CD4-positive, alpha-beta T cell treated with Interferon alpha-2 for 1 hour (primary cell): ENCODE data around the gene HLA-B.

Experiments
- DNase-seq, 2 donors: peaks; one replicate each; pipeline ENCODE4 v3.0.0-alpha.2; 2020 to 2022

The HLA-B gene

GRCh38 chr6:31351401-31352309 is 5.3 kb downstream of the HLA-B start:
- DNase-seq, result peak; percentile 57 to 68

- no peak for DNase-seq
These were observed 6.0 kb downstream of the HLA-B start for GRCh38 chr6:31351033-31351380.

DNA sequence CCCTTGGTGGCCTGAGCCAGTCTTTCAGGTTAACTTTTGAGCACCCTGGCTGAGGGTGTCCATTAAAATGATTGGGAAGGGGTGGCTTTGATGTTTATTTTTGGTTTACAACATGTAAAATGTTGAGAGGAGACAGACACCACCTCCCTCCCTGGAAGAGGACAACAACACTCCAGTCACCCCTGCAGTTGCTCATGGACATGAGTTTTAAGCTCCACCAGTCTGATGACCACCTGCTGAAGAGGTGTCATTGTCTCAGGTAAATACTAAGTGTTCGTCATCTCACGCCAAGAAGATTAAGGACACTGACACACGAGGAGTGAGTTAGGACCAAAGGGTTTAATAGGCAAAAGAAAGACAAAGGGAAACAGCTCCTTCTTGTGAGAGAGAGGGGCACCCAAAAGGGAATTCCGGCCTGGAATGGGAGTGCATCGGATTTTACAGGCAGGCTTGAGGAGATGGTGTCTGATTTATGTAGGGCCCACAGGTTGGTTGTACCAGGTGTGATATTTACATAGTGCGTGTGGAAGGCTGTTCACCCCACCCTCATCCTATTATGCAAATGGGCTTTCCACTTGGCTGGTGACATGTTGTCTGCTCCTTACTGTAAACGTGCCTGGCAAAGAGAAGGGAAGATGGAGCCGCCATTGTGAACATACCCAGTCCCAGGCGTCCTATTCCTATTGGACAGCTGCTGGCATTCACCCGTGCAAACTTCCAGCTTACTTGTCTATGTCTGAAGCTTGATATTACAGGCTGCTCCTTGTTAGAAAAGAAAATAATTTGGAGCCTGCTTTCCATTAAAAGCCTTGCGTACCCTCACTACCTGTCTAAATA is 6.6 kb downstream of the HLA-B start:
- peak; percentile 31 to 51 for DNase-seq

DNA sequence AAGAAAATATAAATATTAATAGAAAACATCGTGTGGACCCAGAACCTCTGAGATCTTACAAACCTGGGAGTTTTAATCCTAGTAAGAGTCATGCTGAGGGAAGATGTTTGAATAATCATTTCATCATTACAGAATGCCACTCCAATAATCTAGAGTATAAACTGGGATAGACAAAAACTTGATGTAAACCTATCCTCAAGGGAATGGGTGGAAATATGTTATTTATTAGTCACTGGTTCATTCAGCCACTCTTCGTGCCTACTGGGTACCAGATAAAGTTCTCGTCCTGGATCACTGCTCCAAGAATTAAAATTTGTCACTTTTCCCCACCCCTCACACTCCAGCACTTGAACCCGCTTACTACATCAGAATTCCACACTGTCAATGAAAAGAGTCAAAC is 7.7 kb downstream of the HLA-B start:
- DNase-seq, result no peak

DNA sequence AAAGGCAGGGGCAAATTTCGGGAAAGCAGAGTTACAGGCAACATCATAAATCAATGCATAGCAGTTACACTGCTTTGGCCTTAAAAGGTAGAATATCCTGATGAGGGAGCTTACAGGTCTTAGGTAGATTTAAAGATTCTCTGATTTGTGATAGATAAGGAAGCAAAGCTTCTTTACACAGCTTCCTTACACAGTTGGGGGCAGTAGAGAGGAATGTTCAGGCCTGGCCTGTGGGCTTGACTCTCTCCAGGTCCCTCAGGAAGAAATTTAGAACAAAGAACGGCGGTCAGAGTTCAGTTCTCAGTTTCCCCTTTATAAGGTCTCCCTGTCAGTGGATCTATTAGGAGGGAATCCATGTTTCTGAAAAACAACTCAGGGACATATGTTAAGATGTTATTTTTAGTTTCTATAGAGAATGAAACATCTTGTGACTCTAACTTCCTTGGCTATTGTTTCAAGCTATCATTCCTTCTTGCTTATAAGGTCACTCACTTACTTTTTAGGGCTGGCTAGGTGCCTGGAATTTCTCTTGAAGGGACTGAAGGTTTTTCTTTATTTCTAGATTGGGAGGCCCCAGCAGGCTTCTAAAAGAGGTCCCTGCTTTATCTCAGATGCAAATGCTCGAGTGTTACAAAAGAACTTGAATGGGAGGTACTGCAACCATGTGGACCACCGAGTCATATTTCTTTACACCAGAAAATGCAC is 11.8 kb downstream of the HLA-B start:
- no peak for DNase-seq

GRCh38 chr6:31340228-31340627 is 16.8 kb downstream of the HLA-B start:
- DNase-seq, result no peak

- DNase-seq, result no peak
These were observed 17.8 kb downstream of the HLA-B start for GRCh38 chr6:31339210-31339609.

DNA sequence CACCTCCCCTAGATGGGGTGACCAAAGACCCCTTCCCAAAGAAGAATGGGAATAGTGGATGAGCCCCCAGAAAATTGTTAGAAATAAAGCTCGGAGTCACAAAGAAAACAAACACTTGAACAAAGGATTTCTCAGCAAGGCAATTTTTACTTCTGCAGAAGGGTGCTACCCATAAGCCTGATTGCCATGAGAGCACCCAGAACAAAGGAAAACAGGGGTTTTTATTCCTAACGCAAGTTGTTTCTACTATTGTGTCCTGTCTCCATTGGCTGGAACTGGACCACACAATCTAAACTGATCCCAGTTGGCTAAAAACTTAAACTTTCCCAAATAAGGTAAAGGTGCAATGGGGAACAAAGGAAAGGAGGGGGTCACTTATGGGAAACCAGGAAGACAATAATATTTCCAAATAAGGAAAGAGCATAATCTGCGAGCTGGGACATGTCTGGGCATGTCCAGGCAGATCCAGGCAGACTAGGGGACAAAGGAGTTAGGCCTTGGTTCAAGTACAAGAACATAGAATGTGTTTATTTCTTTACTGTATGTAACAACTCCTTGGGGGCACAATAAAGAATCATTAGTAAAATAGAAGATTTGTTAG is 20.0 kb downstream of the HLA-B start:
- DNase-seq, result no peak

DNA sequence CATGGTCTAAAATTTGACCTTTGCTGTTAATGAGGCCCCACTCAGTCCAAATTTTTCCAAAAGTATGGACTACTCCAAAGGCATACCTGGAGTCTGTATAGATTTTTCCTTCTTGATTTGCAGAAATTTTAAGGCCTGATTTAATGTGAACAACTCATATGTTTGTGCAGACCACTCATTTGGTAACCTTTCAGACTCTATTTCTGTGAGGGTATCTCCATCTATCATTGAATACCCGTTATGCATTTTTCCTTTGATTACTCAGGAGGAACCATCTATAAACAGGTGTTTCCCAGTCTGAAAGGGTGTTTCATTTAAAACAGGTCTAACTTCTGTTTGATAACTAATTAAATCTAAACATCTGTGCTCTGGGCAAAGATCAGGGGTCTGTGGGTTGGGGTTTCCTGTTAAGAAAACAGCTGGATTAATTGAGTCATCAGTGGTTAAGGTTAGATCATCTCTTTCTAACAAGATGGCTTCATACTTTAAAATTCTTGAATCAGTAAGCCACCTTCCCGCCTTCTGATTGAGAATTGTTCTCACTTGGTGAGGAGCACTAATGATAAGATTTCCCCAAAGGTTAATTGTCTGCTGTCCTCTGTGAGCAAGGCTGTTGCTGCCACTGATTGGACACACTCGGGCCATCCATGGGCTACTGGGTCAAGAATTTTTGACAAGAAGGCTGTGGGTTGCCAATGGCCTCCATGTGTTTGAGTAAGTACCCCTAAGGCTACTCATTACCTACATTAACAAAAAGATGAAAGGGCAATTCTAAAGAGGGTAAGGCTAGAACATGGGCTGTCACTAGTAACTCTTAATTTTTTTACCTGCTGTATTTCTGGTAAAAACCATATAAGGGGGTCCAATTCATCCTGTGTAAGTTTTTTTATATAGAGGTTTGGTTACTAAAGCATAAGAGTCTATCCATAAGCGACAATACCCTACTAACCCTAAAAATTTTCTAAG is 24.1 kb downstream of the HLA-B start:
- peak in 1 of 2 donors; percentile 56 for DNase-seq

DNA sequence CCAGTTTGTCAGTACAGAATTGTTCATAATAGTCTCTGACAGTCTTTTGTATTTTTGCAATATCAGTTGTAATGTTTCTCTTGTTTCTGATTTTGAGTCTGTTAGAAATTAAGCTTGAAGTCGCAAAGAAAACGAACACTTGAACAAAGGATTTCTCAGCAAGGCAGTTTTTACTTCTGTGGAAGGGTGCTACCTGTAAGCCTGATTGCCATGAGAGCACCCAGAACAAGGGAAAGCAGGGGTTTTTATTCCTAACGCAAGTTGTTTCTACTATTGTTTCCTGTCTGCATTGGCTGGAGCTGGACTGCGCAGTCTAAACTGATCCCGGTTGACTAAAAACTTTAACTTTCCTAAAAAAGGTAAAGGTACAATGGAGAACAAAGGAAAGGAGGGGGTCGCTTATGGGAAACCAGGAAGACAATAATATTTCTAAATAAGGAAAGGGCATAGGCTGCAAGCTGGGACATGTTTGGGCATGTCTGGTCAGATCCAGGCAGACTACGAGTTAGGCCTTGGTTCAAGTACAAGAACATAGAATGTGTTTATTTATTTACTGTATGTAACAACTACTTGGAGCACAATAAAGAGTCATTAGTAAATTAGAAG is 28.5 kb downstream of the HLA-B start:
- no peak for DNase-seq

DNA sequence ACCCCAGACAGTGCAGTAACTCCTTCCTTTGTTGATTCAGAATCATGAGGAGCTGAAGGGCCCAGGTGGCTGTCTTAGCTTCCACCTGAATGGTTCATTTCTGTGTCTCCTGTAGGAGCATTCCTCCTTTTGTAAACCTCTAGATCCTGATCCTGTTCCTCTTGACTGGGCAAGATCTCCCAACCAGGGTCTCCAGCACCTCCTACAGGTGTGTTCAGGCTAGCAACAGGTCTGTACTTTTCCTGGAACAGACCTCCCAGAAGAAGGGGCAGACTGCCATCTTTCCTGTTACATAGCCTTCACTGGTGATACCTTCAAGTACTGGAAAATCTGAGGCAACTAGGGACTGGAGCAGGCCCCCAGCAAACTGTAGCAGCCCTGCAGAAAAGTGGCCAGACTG is 35.2 kb downstream of the HLA-B start:
- peak in 1 of 2 donors; percentile 13 for DNase-seq

DNA sequence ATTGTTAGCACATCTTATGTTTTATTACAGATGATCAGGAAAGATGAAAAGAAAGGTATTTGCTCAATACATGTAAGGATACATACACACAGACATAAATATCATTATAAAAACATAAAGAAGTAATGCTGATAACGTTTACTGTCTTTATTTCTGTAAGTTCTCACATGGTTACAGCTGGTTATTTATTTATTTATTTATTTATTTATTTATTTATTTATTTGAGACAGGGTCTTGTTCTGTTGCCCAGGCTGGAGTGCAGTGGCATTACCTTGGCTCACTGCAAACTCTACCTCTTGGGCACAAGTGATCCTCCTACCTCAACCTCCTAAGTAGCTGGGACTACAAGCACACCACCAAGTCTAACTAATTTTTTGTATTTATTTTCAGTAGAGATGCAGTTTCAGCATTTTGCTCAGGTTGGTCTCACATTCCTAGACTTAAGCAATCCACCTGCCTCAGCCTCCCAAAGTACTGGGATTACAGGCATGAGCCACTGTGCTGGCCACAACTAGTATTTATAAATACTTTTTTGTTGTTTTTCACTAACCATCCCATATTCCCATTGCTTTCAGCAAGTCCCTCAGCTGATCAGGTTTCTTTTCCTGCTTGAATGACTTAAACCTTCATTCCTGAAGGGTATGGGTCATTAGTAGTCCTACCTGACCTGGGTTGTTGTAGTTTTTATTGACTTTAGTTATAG is 35.8 kb downstream of the HLA-B start:
- no peak for DNase-seq

- no peak for DNase-seq
These were observed 39.9 kb downstream of the HLA-B start for GRCh38 chr6:31317036-31317435.

- no peak for DNase-seq
These were observed 47.3 kb downstream of the HLA-B start for GRCh38 chr6:31309641-31310040.

GRCh38 chr6:31308845-31309175 is 48.2 kb downstream of the HLA-B start:
- no peak for DNase-seq

DNA sequence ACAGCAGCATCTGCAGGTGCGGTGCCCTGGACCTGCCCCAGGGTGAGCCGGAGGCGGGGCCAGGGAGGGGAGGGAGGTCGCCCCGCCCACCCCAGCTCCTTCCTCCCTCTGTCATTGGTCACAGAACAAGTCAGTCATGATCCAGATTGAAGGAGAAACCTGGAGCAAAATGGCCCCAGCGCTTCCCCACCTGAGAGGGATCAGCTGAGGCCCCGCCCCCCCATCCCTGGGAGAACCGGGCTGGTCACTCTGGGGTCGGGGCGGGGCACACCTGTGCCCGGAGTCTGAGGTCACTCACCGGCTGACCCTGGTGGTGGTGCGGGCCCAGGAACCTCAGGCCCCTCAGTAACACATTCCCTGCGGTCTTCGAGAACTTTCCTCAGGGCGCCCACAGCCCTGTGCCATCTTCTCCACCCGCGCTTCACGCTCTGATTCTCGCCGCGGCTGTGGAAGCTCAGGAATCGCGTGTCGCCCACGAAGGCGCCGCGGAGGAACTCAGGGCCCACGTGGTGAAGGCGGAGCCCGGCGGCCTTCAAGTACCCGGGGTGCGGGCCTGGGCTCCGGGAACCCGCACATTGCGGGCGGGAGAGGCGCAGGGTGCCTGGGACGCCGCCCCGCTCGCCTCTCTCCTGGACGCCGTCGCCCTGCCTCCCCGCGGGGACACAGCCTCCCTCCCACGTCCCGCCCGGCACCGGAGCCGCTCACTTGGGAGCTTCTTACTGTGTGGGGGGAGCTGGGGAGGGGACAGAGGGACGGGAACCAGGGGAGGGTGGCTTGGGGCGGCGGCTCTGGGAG is 48.7 kb downstream of the HLA-B start:
- peak; percentile 75 to 84 for DNase-seq

GRCh38 chr6:31307669-31308049 is 49.3 kb downstream of the HLA-B start:
- DNase-seq, result no peak

DNA sequence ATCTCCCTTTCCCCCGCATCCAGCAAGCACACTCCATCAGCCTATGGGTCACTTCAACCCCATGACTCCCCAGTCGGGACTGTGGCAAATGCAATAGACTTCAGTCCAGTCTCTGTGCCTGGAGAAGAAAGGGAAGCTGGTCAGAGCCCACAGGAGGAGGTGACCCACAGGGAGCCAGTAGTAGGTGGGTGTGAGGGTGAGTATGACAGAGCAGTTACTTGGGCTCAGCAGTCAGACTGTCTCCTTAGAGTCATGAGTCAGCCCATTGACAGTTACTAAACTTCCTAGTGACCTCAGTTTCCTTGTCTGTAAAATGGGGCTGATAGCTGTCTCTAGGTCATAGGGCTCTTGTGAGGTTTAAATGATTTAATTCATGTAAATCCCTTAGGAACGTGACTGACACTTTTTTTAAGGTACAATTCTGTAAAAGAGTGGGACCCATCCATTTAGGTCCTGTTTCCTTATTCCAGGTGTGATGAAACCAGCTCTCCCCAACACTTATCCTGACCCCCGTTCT is 51.2 kb downstream of the HLA-B start:
- DNase-seq, result no peak

- no peak for DNase-seq
These were observed 52.3 kb downstream of the HLA-B start for GRCh38 chr6:31304683-31305082.
